ENCODE results near the gene SOX30. TPM values are rescaled to one million over a fixed set of nuclear protein-coding genes. Genes with fewer than 3 reads are reported as not detected.

The SOX30 gene
- total RNA-seq, 1 donor from 2014 or later = not detected

GRCh38 chr5:157630341-157630740 lies 21.9 kb downstream of the SOX30 start:
- DNase-seq (ENCODE audit: extremely low spot score in 2 of 2) = no peak
- Histone ChIP-seq H3K4me1 (no peaks in the 10 kb centered on the region), H3K36me3 (no peaks in the 10 kb centered on the region), H3K27ac (no peak overlapping the region), H3K4me3 (no peak overlapping the region), H3K27me3 (no peaks in the 10 kb centered on the region), H3K9me3 (no peaks in the 10 kb centered on the region)
- intact Hi-C loops (cut with DNase I) = no loop called here
- no peak for TF ChIP-seq POLR2A (IDR thresholded peaks at IDR 0.05)
- no peak for TF ChIP-seq POLR2AphosphoS5 (IDR thresholded peaks at IDR 0.05; ENCODE audit: insufficient read depth in 1 of 2, low read depth in 1 of 2)
- TF ChIP-seq, protein P1, sequence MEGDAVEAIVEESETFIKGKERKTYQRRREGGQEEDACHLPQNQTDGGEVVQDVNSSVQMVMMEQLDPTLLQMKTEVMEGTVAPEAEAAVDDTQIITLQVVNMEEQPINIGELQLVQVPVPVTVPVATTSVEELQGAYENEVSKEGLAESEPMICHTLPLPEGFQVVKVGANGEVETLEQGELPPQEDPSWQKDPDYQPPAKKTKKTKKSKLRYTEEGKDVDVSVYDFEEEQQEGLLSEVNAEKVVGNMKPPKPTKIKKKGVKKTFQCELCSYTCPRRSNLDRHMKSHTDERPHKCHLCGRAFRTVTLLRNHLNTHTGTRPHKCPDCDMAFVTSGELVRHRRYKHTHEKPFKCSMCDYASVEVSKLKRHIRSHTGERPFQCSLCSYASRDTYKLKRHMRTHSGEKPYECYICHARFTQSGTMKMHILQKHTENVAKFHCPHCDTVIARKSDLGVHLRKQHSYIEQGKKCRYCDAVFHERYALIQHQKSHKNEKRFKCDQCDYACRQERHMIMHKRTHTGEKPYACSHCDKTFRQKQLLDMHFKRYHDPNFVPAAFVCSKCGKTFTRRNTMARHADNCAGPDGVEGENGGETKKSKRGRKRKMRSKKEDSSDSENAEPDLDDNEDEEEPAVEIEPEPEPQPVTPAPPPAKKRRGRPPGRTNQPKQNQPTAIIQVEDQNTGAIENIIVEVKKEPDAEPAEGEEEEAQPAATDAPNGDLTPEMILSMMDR (IDR thresholded peaks at IDR 0.05) = no peak

DNA sequence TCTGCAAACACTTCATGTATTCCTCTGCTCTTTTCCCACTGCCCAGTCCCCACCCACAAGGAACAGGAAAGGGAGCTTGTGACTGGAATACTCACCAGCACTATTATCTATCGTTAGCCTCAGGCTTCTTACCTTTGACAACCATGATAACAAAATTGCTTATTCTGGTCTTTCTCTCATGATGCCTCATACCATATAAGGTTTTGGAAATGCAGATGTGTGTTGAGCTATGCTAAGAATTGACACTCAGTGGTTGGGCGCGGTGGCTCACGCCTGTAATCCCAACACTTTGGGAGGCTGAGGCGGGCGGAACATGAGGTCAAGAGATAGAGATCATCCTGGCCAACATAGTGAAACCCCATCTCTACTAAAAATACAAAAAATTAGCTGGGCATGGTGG lies 25.4 kb downstream of the SOX30 start:
- Histone ChIP-seq H3K4me1 (no peaks in the 10 kb centered on the region), H3K4me3 (no peak overlapping the region), H3K27me3 (no peaks in the 10 kb centered on the region), H3K36me3 (no peaks in the 10 kb centered on the region), H3K27ac (no peak overlapping the region), H3K9me3 (no peaks in the 10 kb centered on the region)
- DNase-seq (ENCODE audit: extremely low spot score in 2 of 2) = no peak
- intact Hi-C loops (cut with DNase I) = no loop called here
- TF ChIP-seq, protein P1 (IDR thresholded peaks at IDR 0.05) = no peak
- no peak for TF ChIP-seq POLR2A (IDR thresholded peaks at IDR 0.05)
- TF ChIP-seq POLR2AphosphoS5 (IDR thresholded peaks at IDR 0.05; ENCODE audit: insufficient read depth in 1 of 2, low read depth in 1 of 2) = no peak

DNA sequence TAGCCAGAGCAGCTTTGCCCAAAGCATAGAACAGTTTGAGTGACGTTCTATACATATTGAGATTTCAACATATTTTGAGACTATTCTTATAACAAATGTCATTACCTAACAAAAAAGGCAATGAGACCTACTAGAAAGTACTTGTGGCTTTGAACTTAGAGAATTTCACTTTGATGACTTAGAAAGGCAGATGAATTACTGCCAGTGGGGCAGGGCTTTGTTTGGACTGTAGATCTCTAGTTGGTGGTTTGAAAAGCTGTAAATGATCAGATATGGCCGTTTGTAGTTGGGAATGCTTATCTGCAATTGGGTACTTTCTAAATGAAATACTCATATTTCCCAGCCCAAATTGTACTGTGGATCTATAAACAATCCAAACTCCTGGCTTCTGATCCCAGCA lies 28.1 kb downstream of the SOX30 start:
- Histone ChIP-seq H3K36me3 (no peaks in the 10 kb centered on the region), H3K4me1 (no peaks in the 10 kb centered on the region), H3K27me3 (no peaks in the 10 kb centered on the region), H3K4me3 (no peak overlapping the region), H3K27ac (no peak overlapping the region), H3K9me3 (no peaks in the 10 kb centered on the region)
- intact Hi-C loops (cut with DNase I) = no loop called here
- TF ChIP-seq, protein P1 (IDR thresholded peaks at IDR 0.05) = no peak
- no peak for TF ChIP-seq POLR2AphosphoS5 (IDR thresholded peaks at IDR 0.05; ENCODE audit: insufficient read depth in 1 of 2, low read depth in 1 of 2)
- TF ChIP-seq POLR2A (IDR thresholded peaks at IDR 0.05) = no peak
- no peak for DNase-seq (ENCODE audit: extremely low spot score in 2 of 2)

- H3K36me3 ChIP-seq = no peaks in the 10 kb centered on the region
- H3K27ac ChIP-seq = no peak overlapping the region
- TF ChIP-seq, protein P1 (IDR thresholded peaks at IDR 0.05) = no peak
- TF ChIP-seq POLR2AphosphoS5 (IDR thresholded peaks at IDR 0.05; ENCODE audit: insufficient read depth in 1 of 2, low read depth in 1 of 2) = no peak
- no peak for TF ChIP-seq POLR2A (IDR thresholded peaks at IDR 0.05)
- H3K9me3 ChIP-seq = no peaks in the 10 kb centered on the region
- H3K4me3 ChIP-seq = no peak overlapping the region
- intact Hi-C loops (cut with DNase I) = no loop called here
- no peak for DNase-seq (ENCODE audit: extremely low spot score in 2 of 2)
- no peaks in the 10 kb centered on the region for H3K4me1 ChIP-seq
- H3K27me3 ChIP-seq = no peaks in the 10 kb centered on the region
Measured at GRCh38 chr5:157620776-157621175, 31.5 kb downstream of the SOX30 start.

- H3K27ac ChIP-seq = no peak overlapping the region
- H3K4me3 ChIP-seq = no peak overlapping the region
- no peak for DNase-seq (ENCODE audit: extremely low spot score in 2 of 2)
- intact Hi-C loops (cut with DNase I) = no loop called here
- H3K27me3 ChIP-seq = no peaks in the 10 kb centered on the region
- no peak for TF ChIP-seq POLR2AphosphoS5 (IDR thresholded peaks at IDR 0.05; ENCODE audit: insufficient read depth in 1 of 2, low read depth in 1 of 2)
- TF ChIP-seq, protein P1 (IDR thresholded peaks at IDR 0.05) = no peak
- TF ChIP-seq POLR2A (IDR thresholded peaks at IDR 0.05) = no peak
- no peaks in the 10 kb centered on the region for H3K4me1 ChIP-seq
- H3K36me3 ChIP-seq = no peaks in the 10 kb centered on the region
- no peaks in the 10 kb centered on the region for H3K9me3 ChIP-seq
Measured at GRCh38 chr5:157618191-157618765, 34.0 kb downstream of the SOX30 start.

Measured in vagina (tissue), 2 donors.